Upper lobe of left lung (tissue), 6 donors: ENCODE results near the gene DRC1. TPM values are rescaled to one million over a fixed set of nuclear protein-coding genes. Genes with fewer than 3 reads are reported as not detected.

Experiments
- ATAC-seq, 2 donors: fragments of 200-7000 bp; cut with Tn5 transposase; one replicate each; pipeline ENCODE4 v1.9.1; 2022; ENCODE audit warnings: mild to moderate bottlenecking in 2 of 2, moderate library complexity in 2 of 2; ENCODE audit not compliant: low FRiP score in 2 of 2
- DNase-seq, 2 donors: peaks; one replicate each; pipeline ENCODE4 v3.0.0-alpha.2; 2019 to 2020
- H3K27ac ChIP-seq, 4 donors: fragments of 200-600 bp; sonication (generic); one replicate each; pipeline ENCODE4 v1.5.1; 2016 to 2019
- H3K27me3 ChIP-seq, 4 donors: fragments of 200-600 bp; sonication (generic); one replicate each; pipeline ENCODE4 v1.5.1; 2017 to 2019
- H3K36me3 ChIP-seq, 4 donors: fragments of 200-600 bp; sonication (generic); one replicate each; pipeline ENCODE4 v1.5.1; 2016 to 2019
- H3K4me1 ChIP-seq, 4 donors: fragments of 200-600 bp; sonication (generic); one replicate each; pipeline ENCODE4 v1.5.1; 2018 to 2019
- H3K4me3 ChIP-seq, 4 donors: fragments of 200-600 bp; sonication (generic); one replicate each; pipeline ENCODE4 v1.5.1; 2017 to 2019; ENCODE audit warnings: mild to moderate bottlenecking in 2 of 4, moderate library complexity in 1 of 4
- H3K9me3 ChIP-seq, 4 donors: fragments of 200-600 bp; sonication (generic); one replicate each; pipeline ENCODE4 v1.5.1; 2018 to 2019
- EP300 ChIP-seq, 4 donors: sonication (generic); formaldehyde crosslinking; IDR thresholded peaks; one replicate each; pipeline ENCODE4 v1.5.1; 2017; ENCODE audit warnings: antibody characterized with exemption in 4 of 4, control low read depth in 2 of 4
- POLR2A ChIP-seq, 4 donors: fragments of 450-650 bp; IDR thresholded peaks; one replicate each; pipeline ENCODE4 v1.5.1; 2016 to 2017; ENCODE audit warnings: antibody characterized with exemption in 4 of 4, mild to moderate bottlenecking in 2 of 4
- POLR2AphosphoS5 ChIP-seq, 2 donors: sonication (generic); formaldehyde crosslinking; IDR thresholded peaks; one replicate each; pipeline ENCODE4 v1.5.1; 2017; ENCODE audit warnings: antibody characterized with exemption in 2 of 2
- WGBS, 2 donors: methylation state at CpG; one replicate each; pipeline ENCODE4 v1.1.5; 2017 to 2018; 5-methylcytosine and 5-hydroxymethylcytosine counted together
- total RNA-seq, 6 donors: library from RNA; depleted of rRNA in 4 of 6; stranded (reverse); fragments of >200 nt in 4 of 6; gene quantifications; one replicate each; pipeline versions ENCODE4 v1.1.0 to v1.2.1, GENCODE V29; 2016 to 2021
- TF ChIP-seq, protein P1 (sequence below), 6 experiments: fragments of 450-650 bp in 4 of 6; fragments of 200-600 bp in 2 of 6; sonication (generic) in 2 of 6; IDR thresholded peaks; one replicate each; pipeline ENCODE4 v1.5.1; 2016 to 2019; ENCODE audit warnings: antibody characterized with exemption in 6 of 6
- donor health status: DM: no; HTN: no; CAD: no; lungs with moderate emphysema.
- donor health status: DM: no; HTN: yes; CAD: no; lungs with severe emphysema.

DRC1 gene
- total RNA-seq, 6 donors from 2014 or later = 0.17 to 27.4 (median 4.7) TPM

DNA sequence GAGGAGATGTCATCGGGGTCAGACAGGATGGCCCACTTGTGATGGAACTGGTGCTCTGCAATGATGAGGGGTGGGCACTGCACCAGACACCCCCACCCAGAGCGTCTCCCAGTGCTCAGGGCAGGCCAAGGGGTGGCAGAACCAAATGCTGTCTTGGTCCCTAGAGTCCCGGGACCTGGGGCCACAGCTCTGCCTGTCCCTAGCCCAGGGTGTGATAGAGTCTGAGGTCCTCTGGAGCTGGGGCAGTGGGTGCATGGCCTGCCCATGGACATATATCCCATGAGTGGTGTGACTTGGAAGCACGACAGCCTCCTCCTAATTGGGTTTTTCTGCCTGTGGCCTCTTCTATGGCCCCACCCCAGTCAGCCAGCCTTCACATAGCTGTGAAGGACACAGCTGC, 82.9 kb downstream of the DRC1 start:
- no peak for TF ChIP-seq POLR2AphosphoS5 (IDR thresholded peaks at IDR 0.05)
- TF ChIP-seq EP300 (IDR thresholded peaks at IDR 0.05) = no peak
- no peak for TF ChIP-seq POLR2A (IDR thresholded peaks at IDR 0.05)
- TF ChIP-seq, protein P1, sequence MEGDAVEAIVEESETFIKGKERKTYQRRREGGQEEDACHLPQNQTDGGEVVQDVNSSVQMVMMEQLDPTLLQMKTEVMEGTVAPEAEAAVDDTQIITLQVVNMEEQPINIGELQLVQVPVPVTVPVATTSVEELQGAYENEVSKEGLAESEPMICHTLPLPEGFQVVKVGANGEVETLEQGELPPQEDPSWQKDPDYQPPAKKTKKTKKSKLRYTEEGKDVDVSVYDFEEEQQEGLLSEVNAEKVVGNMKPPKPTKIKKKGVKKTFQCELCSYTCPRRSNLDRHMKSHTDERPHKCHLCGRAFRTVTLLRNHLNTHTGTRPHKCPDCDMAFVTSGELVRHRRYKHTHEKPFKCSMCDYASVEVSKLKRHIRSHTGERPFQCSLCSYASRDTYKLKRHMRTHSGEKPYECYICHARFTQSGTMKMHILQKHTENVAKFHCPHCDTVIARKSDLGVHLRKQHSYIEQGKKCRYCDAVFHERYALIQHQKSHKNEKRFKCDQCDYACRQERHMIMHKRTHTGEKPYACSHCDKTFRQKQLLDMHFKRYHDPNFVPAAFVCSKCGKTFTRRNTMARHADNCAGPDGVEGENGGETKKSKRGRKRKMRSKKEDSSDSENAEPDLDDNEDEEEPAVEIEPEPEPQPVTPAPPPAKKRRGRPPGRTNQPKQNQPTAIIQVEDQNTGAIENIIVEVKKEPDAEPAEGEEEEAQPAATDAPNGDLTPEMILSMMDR (IDR thresholded peaks at IDR 0.05) = no peak
- no peak for DNase-seq
- WGBS, 2 donors = 62 to 89% methylated on average over 3 to 4 of the region's 4 CpGs
- Histone ChIP-seq H3K27ac (no peak overlapping the region), H3K4me3 (no peak overlapping the region), H3K36me3 (no peaks in the 10 kb centered on the region), H3K4me1 (no peaks in the 10 kb centered on the region), H3K9me3 (no peaks in the 10 kb centered on the region), H3K27me3 (no peaks in the 10 kb centered on the region)
- no peak for ATAC-seq

DNA sequence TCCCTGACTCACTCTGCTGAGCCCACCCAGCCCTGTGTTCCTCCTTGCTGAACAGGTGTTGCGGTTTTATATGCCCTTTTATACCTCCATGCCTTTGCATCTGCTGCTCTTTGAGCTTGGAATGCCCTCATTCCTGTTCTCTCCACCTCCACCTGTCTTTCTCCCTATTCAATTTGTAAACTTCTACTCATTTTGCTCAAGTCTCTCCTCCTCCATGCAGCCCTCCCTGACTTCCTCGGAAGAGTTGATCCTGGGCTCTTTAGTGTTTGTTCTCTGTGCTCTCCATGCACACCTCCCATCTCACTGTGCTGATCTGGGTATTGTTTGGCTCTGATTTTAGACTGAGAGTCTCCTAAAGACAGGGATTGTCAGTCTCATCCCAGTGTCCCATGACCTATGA, 83.4 kb downstream of the DRC1 start:
- Histone ChIP-seq H3K36me3 (no peaks in the 10 kb centered on the region), H3K9me3 (no peaks in the 10 kb centered on the region), H3K27ac (no peak overlapping the region), H3K27me3 (no peaks in the 10 kb centered on the region), H3K4me3 (no peak overlapping the region), H3K4me1 (no peaks in the 10 kb centered on the region)
- DNase-seq (no peak), ATAC-seq (no peak)
- WGBS, 2 donors = 81 to 86% methylated on average over 2 of the region's 2 CpGs
- TF ChIP-seq POLR2A (IDR thresholded peaks at IDR 0.05) (no peak), POLR2AphosphoS5 (IDR thresholded peaks at IDR 0.05) (no peak), EP300 (IDR thresholded peaks at IDR 0.05) (no peak)
- TF ChIP-seq, protein P1 (IDR thresholded peaks at IDR 0.05) = no peak

DNA sequence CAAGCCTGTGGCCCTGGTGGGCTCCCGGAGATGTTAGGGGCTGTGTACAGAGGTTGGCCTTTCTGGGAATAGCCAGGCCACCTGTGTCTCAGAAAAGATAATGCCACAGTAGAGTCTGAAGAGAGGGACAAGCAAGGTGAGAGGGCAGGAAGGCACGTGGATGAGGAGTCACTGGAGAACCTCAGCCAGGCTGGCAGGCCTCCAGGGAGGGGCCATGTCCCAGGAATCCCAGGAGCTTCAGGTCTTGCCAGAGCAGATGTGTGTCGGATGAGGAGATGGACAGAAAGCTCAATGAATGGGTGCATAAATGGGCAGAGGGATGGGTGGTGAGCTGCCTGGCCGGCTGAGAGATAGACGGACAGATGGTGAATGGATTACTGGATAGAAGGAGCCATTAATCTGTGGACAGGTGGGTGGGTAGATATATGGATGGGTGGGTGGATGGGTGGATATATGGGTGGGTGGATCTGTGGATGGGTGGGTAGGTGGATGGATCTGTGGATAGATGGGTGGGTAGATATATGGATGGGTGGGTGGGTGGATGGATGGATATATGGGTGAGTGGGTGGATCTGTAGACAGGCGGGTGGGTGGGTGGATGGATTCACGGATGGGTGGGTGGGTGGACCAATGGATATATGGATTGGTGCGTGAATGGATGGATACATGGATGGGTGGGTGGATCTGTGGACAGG, 84.2 kb downstream of the DRC1 start:
- ATAC-seq = no peak
- DNase-seq = no peak
- Histone ChIP-seq H3K27me3 (no peaks in the 10 kb centered on the region), H3K9me3 (no peaks in the 10 kb centered on the region), H3K4me1 (no peaks in the 10 kb centered on the region), H3K36me3 (no peaks in the 10 kb centered on the region), H3K4me3 (no peak overlapping the region), H3K27ac (no peak overlapping the region)
- no peak for TF ChIP-seq EP300 (IDR thresholded peaks at IDR 0.05)
- TF ChIP-seq POLR2A (IDR thresholded peaks at IDR 0.05) = no peak
- no peak for TF ChIP-seq POLR2AphosphoS5 (IDR thresholded peaks at IDR 0.05)
- TF ChIP-seq, protein P1 (IDR thresholded peaks at IDR 0.05) = no peak
- WGBS, 2 donors = 84 to 85% methylated on average over 8 of the region's 8 CpGs

DNA sequence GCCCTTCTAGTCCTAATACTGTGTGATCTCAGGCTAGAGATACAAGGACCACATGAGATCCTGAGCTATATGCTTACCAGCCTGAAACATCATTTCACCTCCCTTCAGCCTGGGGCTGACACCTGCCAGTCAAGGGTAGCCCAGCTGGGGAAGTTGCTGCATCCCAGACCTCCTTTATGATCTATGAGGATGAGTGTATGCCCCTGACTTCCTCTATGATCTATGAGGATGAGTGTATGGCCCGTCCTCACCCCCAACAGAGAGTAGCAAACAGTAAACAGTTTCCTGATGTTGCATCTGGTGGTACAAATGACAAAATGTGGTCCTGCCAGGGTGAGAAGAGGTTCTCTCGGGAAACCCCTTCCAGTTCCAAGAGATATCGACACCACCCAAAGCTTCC, 85.1 kb downstream of the DRC1 start:
- ATAC-seq (no peak), DNase-seq (no peak)
- WGBS, 2 donors = 75 to 79% methylated on average over 2 to 3 of the region's 3 CpGs
- Histone ChIP-seq H3K4me1 (no peaks in the 10 kb centered on the region), H3K9me3 (no peaks in the 10 kb centered on the region), H3K4me3 (no peak overlapping the region), H3K36me3 (no peaks in the 10 kb centered on the region), H3K27me3 (no peaks in the 10 kb centered on the region), H3K27ac (no peak overlapping the region)
- TF ChIP-seq, protein P1 (IDR thresholded peaks at IDR 0.05) = no peak
- TF ChIP-seq POLR2AphosphoS5 (IDR thresholded peaks at IDR 0.05) (no peak), EP300 (IDR thresholded peaks at IDR 0.05) (no peak), POLR2A (IDR thresholded peaks at IDR 0.05) (no peak)

DNA sequence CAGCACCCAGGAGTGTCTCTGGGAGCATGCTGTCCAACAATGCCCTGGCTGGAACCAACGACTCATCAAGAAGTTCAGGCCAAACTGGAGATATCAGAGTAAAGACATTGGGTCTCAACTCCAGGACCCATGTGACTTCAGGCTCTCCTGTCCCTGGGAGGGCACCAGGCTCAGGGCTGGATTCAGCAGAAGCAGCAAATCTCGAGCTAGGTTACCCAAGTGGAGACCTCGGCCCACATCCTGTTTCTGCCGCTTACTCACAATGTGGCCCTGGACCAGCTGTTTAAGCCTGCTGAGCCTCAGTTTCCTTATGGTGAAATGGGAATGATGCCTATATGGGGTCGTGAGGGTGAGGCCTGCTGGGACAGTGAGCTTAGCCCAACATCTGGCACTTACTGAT, 85.5 kb downstream of the DRC1 start:
- Histone ChIP-seq H3K4me1 (no peaks in the 10 kb centered on the region), H3K36me3 (no peaks in the 10 kb centered on the region), H3K27me3 (no peaks in the 10 kb centered on the region), H3K27ac (no peak overlapping the region), H3K4me3 (no peak overlapping the region), H3K9me3 (no peaks in the 10 kb centered on the region)
- DNase-seq (no peak), ATAC-seq (no peak)
- TF ChIP-seq EP300 (IDR thresholded peaks at IDR 0.05) = no peak
- no peak for TF ChIP-seq POLR2A (IDR thresholded peaks at IDR 0.05)
- TF ChIP-seq, protein P1 (IDR thresholded peaks at IDR 0.05) = no peak
- TF ChIP-seq POLR2AphosphoS5 (IDR thresholded peaks at IDR 0.05) = no peak
- 69 to 83% methylated on average over 4 to 5 of the region's 5 CpGs for WGBS, 2 donors
